HepG2 (cell line): Measurements from ENCODE around the gene NME1. TPM values are rescaled to one million over a fixed set of nuclear protein-coding genes. Genes with fewer than 3 reads are reported as not detected.

Source experiments
- ADNP ChIP-seq: sonication (generic); formaldehyde crosslinking; IDR thresholded peaks from 2 replicates; pipeline ENCODE4 v1.4.0; 2020; ENCODE audit warnings: missing genetic modification reagents
- FOXO1 ChIP-seq: sonication (generic); formaldehyde crosslinking; IDR thresholded peaks from 2 replicates; pipeline ENCODE4 v1.4.0; 2020; ENCODE audit warnings: missing genetic modification reagents
- HMGXB4 ChIP-seq, 2 experiments: sonication (generic) in 1 of 2; formaldehyde crosslinking in 1 of 2; IDR thresholded peaks; 2 replicates each; pipeline versions ENCODE4 v1.4.0 to v1.6.1; 2018 to 2020; ENCODE audit warnings: missing genetic modification reagents in 2 of 2, borderline replicate concordance in 1 of 2, low read depth in 1 of 2, mild to moderate bottlenecking in 1 of 2, missing biosample characterization in 1 of 2
- HNF4G ChIP-seq, 2 experiments: sonication (generic) in 1 of 2; formaldehyde crosslinking in 1 of 2; IDR thresholded peaks; 2 replicates each; pipeline versions ENCODE4 v1.4.0 to v1.6.1; 2011 to 2020; ENCODE audit warnings: borderline replicate concordance in 2 of 2, low read depth in 2 of 2, mild to moderate bottlenecking in 2 of 2, low read length in 1 of 2, missing genetic modification reagents in 1 of 2, moderate library complexity in 1 of 2
- ISL2 ChIP-seq: sonication (generic); formaldehyde crosslinking; IDR thresholded peaks from 2 replicates; pipeline ENCODE4 v1.5.0; 2020; ENCODE audit warnings: missing genetic modification reagents
- SIX4 ChIP-seq: sonication (generic); formaldehyde crosslinking; IDR thresholded peaks from 2 replicates; pipeline ENCODE4 v1.4.0; 2020; ENCODE audit warnings: missing genetic modification reagents
- SP140L ChIP-seq: sonication (generic); formaldehyde crosslinking; IDR thresholded peaks from 2 replicates; pipeline ENCODE4 v1.4.0; 2020; ENCODE audit warnings: missing genetic modification reagents, borderline replicate concordance
- ZMYM4 ChIP-seq: sonication (generic); formaldehyde crosslinking; IDR thresholded peaks from 2 replicates; pipeline ENCODE4 v1.8.1; 2023; ENCODE audit warnings: mild to moderate bottlenecking, missing genetic modification reagents
- ZNF318 ChIP-seq: sonication (generic); formaldehyde crosslinking; IDR thresholded peaks from 2 replicates; pipeline ENCODE4 v1.4.0; 2020; ENCODE audit warnings: mild to moderate bottlenecking, missing genetic modification reagents
- ZNF333 ChIP-seq: sonication (generic); formaldehyde crosslinking; IDR thresholded peaks from 2 replicates; pipeline ENCODE4 v1.4.0; 2020; ENCODE audit warnings: mild to moderate bottlenecking, missing genetic modification reagents, borderline replicate concordance
- ZNF441 ChIP-seq: sonication (generic); formaldehyde crosslinking; IDR thresholded peaks from 2 replicates; pipeline ENCODE4 v1.7.0; 2021; ENCODE audit warnings: missing genetic modification reagents, borderline replicate concordance
- ZNF670 ChIP-seq: sonication (generic); formaldehyde crosslinking; IDR thresholded peaks from 2 replicates; pipeline ENCODE4 v1.8.0; 2022; ENCODE audit warnings: mild to moderate bottlenecking, missing genetic modification reagents, borderline replicate concordance
- ZNF703 ChIP-seq: sonication (generic); formaldehyde crosslinking; IDR thresholded peaks from 2 replicates; pipeline ENCODE4 v1.5.1; 2020; ENCODE audit warnings: missing genetic modification reagents, mild to moderate bottlenecking, moderate library complexity, borderline replicate concordance
- ZNF891 ChIP-seq: sonication (generic); formaldehyde crosslinking; IDR thresholded peaks from 2 replicates; pipeline ENCODE4 v1.5.0; 2020; ENCODE audit warnings: mild to moderate bottlenecking, missing genetic modification reagents
- polyA plus RNA-seq, 8 experiments: library from polyadenylated mRNA; depleted of rRNA in 3 of 8; stranded (reverse) in 7 of 8; unstranded in 1 of 8; fragments of >200 nt; fragmentation: Illumina TruSeq in 4 of 8; extraction: Trizol in 4 of 8; gene quantifications; 2 replicates each; pipeline versions ENCODE4 v1.2.1 to v1.2.3, GENCODE V29; 2011 to 2016; ENCODE audit warnings: low read depth in 4 of 8, missing spikeins in 1 of 8, mixed read lengths in 1 of 8; ENCODE audit not compliant: insufficient read depth in 1 of 8
- total RNA-seq, 5 experiments: library from RNA; depleted of rRNA; stranded (reverse); fragments of >200 nt; fragmentation: Illumina TruSeq; extraction: Trizol; gene quantifications; 2 replicates each; pipeline ENCODE4 v1.2.3, GENCODE V29; 2016; ENCODE audit warnings: low read depth in 1 of 5

Gene NME1
- total and polyA plus RNA-seq, 2 of the 13 experiments (the other 11 are each of a cell fraction or from before 2014, with no cell fraction given) = 295 to 516 TPM

DNA sequence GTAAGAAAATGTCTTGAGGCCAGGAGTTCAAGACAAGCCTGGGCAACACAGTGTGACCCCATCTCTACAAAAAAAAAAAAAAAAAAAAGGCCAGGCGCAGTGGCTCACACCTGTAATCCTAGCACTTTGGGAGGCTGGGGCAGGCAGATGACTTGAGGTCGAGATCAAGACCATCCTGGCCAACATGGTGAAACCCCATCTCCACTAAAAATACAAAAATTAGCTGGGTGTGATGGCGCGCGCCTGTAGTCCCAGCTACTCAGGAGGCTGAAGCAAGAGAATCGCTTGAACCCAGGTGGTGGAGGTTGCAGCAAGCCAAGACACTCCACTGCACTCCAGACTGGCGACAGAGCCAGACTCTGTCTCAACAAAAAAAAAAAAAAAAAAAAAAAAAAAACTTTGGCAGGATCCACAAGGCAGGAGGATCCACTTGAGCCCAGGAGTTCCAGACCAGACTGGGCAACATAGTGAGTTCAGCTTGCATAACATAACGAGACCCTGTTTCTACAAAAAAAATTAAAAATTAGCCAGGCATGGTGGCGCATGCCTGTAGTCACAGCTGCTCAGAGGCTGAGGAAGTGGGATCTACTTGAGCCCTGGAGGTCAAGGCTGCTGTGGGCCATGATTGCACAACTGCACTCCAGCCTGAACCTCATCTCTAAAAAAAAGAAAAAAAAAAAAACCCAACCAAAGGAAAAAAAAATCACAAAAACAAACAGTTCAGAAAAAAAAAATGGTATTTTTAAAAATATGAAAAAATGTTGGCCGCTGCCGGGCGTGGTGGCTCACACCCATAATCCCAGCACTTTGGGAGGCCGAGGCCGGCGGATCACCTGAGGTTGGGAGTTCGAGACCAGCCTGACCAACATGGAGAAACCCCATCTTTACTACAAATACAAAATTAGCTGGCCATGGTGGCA lies 40.8 kb upstream of the NME1 start (continued):
- peak; percentile 54; the same call in 1 of the 2 replicates for TF ChIP-seq HNF4G (IDR thresholded peaks at IDR 0.05; ENCODE audit: borderline replicate concordance, low read depth, low read length)
- peak; percentile 82 for TF ChIP-seq HNF4G (CRISPR knock-in tag; IDR thresholded peaks at IDR 0.05; ENCODE audit: borderline replicate concordance, low read depth)
- 0 out of 2 replicates have a peak, but pooled peaks have one; percentile 62 for TF ChIP-seq ZNF333 (CRISPR knock-in tag)
- peak; percentile 87; the same call in 1 of the 2 replicates for TF ChIP-seq ZNF703 (CRISPR knock-in tag)
- 0 out of 2 replicates have a peak, but pooled peaks have one; percentile 71 for TF ChIP-seq SP140L (CRISPR knock-in tag)
- 0 out of 4 replicates have a peak, but pooled peaks of 1 of the 2 experiments have one; percentile 43 for TF ChIP-seq HMGXB4 (CRISPR knock-in tag; IDR thresholded peaks at IDR 0.05; ENCODE audit: borderline replicate concordance in 1 of 2, low read depth in 1 of 2)
- TF ChIP-seq ADNP (CRISPR knock-in tag) = peak; percentile 71; the same call in 1 of the 2 replicates
- peak; percentile 75; the same call in 1 of the 2 replicates for TF ChIP-seq SIX4 (CRISPR knock-in tag)
- peak; percentile 52; the same call in 1 of the 2 replicates for TF ChIP-seq ISL2
- 0 out of 2 replicates have a peak, but pooled peaks have one; percentile 42 for TF ChIP-seq ZNF318 (CRISPR knock-in tag)
- TF ChIP-seq ZNF441 (CRISPR knock-in tag) = peak; percentile 90
- peak; percentile 86; the same call in 1 of the 2 replicates for TF ChIP-seq ZMYM4 (CRISPR knock-in tag)
- TF ChIP-seq ZNF670 (CRISPR knock-in tag) = peak; percentile 25
- TF ChIP-seq FOXO1 = peak; percentile 69; the same call in 1 of the 2 replicates
- 0 out of 2 replicates have a peak, but pooled peaks have one; percentile 73 for TF ChIP-seq ZNF891 (CRISPR knock-in tag)
